GM21381 (cell line): ENCODE results near the gene VPS37B.

Source experiments
- ATAC-seq: cut with Tn5 transposase; IDR thresholded peaks from one replicate; pipeline ENCODE4 v1.9.1; 2021; ENCODE audit warnings: mild to moderate bottlenecking, moderate library complexity; ENCODE audit not compliant: unreplicated experiment

Gene VPS37B

GRCh38 chr12:122867691-122868461 is 28.0 kb downstream of the VPS37B start:
- no peak for ATAC-seq

- ATAC-seq: no peak
Observed at GRCh38 chr12:122866950-122867607, 28.8 kb downstream of the VPS37B start.

GRCh38 chr12:122866379-122866778 is 29.5 kb downstream of the VPS37B start:
- no peak for ATAC-seq

- ATAC-seq: no peak
Observed at GRCh38 chr12:122865268-122866231, 30.4 kb downstream of the VPS37B start.

GRCh38 chr12:122864894-122865253 is 31.1 kb downstream of the VPS37B start:
- ATAC-seq: no peak

GRCh38 chr12:122862872-122863701 is 32.8 kb downstream of the VPS37B start:
- no peak for ATAC-seq

GRCh38 chr12:122862110-122862634 is 33.8 kb downstream of the VPS37B start:
- ATAC-seq: no peak

GRCh38 chr12:122861587-122861970 is 34.3 kb downstream of the VPS37B start:
- ATAC-seq: no peak

GRCh38 chr12:122860854-122861586 is 34.9 kb downstream of the VPS37B start:
- no peak for ATAC-seq

- no peak for ATAC-seq
Observed at GRCh38 chr12:122860040-122860853, 35.7 kb downstream of the VPS37B start.

- ATAC-seq: no peak
Observed at GRCh38 chr12:122859303-122860039, 36.5 kb downstream of the VPS37B start.

- no peak for ATAC-seq
Observed at GRCh38 chr12:122858591-122859302, 37.2 kb downstream of the VPS37B start.

GRCh38 chr12:122858171-122858570 is 37.8 kb downstream of the VPS37B start:
- no peak for ATAC-seq

GRCh38 chr12:122856999-122857671 is 38.8 kb downstream of the VPS37B start:
- ATAC-seq: no peak

GRCh38 chr12:122855928-122856831 is 39.7 kb downstream of the VPS37B start:
- no peak for ATAC-seq
